Upper lobe of left lung (tissue), 4 donors: ENCODE measurements around the gene PARL.

Experiments used
- CTCF ChIP-seq, 6 experiments: fragments of 450-650 bp in 4 of 6; fragments of 200-600 bp in 2 of 6; sonication (generic) in 2 of 6; IDR thresholded peaks; one replicate each; pipeline ENCODE4 v1.5.1; 2016 to 2019; ENCODE audit warnings: antibody characterized with exemption in 6 of 6
- POLR2A ChIP-seq, 4 donors: fragments of 450-650 bp; IDR thresholded peaks; one replicate each; pipeline ENCODE4 v1.5.1; 2016 to 2017; ENCODE audit warnings: antibody characterized with exemption in 4 of 4, mild to moderate bottlenecking in 2 of 4
- POLR2AphosphoS5 ChIP-seq, 2 donors: sonication (generic); formaldehyde crosslinking; IDR thresholded peaks; one replicate each; pipeline ENCODE4 v1.5.1; 2017; ENCODE audit warnings: antibody characterized with exemption in 2 of 2

GRCh38 chr3:183815563-183815940 lies 69.1 kb downstream of the PARL start:
- TF ChIP-seq CTCF (IDR thresholded peaks at IDR 0.05) (no peak), POLR2A (IDR thresholded peaks at IDR 0.05) (no peak), POLR2AphosphoS5 (IDR thresholded peaks at IDR 0.05) (no peak)
